Endothelial cell of umbilical vein (primary cell): ENCODE results near the gene SLC39A11.

Source experiments
- GATA2 ChIP-seq: IDR thresholded peaks from 2 replicates; pipeline ENCODE4 v1.7.0; 2011; ENCODE audit warnings: low read depth, mild to moderate bottlenecking, moderate library complexity, mixed read lengths, low read length; ENCODE audit not compliant: insufficient read length, insufficient read depth
- TF ChIP-seq, protein P1 (sequence below): IDR thresholded peaks from 2 replicates; pipeline ENCODE4 v1.6.1; 2011; ENCODE audit not compliant: insufficient read depth, insufficient read length
- TF ChIP-seq, protein P2 (sequence below), 2 donors: IDR thresholded peaks; 1 replicate in 1 of 2; 2 replicates in 1 of 2; pipeline ENCODE4 v1.5.1; 2011; ENCODE audit warnings: low read length in 2 of 2, mild to moderate bottlenecking in 2 of 2, moderate library complexity in 2 of 2, control low read depth in 1 of 2, inconsistent platforms in 1 of 2, low read depth in 1 of 2; ENCODE audit not compliant: insufficient read depth in 1 of 2; ENCODE audit errors: extremely low read depth in 1 of 2

DNA sequence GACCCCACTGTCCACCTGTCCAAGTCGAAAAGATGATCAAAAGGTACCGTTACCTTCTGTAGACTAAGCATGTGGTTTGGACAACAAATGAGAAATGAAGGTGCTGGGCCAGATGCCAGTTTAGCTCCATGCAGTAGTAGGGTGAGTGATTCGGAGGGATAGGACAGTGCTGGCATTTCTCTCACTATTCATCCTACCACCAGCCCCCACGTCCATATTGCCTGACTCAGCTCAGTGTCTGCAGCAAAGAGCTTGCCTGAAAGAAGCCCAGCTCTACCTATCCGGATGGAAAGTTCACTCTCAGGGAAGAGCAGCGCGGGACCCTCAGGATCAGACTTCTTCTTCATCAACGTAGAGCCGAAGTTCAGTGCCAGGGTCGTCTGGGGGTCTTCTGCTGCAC, 145.0 kb downstream of the SLC39A11 start:
- TF ChIP-seq, protein P1, sequence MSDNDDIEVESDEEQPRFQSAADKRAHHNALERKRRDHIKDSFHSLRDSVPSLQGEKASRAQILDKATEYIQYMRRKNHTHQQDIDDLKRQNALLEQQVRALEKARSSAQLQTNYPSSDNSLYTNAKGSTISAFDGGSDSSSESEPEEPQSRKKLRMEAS: no peak
- TF ChIP-seq, protein P2, sequence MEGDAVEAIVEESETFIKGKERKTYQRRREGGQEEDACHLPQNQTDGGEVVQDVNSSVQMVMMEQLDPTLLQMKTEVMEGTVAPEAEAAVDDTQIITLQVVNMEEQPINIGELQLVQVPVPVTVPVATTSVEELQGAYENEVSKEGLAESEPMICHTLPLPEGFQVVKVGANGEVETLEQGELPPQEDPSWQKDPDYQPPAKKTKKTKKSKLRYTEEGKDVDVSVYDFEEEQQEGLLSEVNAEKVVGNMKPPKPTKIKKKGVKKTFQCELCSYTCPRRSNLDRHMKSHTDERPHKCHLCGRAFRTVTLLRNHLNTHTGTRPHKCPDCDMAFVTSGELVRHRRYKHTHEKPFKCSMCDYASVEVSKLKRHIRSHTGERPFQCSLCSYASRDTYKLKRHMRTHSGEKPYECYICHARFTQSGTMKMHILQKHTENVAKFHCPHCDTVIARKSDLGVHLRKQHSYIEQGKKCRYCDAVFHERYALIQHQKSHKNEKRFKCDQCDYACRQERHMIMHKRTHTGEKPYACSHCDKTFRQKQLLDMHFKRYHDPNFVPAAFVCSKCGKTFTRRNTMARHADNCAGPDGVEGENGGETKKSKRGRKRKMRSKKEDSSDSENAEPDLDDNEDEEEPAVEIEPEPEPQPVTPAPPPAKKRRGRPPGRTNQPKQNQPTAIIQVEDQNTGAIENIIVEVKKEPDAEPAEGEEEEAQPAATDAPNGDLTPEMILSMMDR (IDR thresholded peaks at IDR 0.05; ENCODE audit: extremely low read depth in 1 of 2, insufficient read depth in 1 of 2, low read depth in 1 of 2, low read length in 2 of 2): no peak
- no peak for TF ChIP-seq GATA2
